Psoas muscle (tissue), 8 donors: Measurements from ENCODE around the gene KIF16B. TPM values are rescaled to one million over a fixed set of nuclear protein-coding genes. Genes with fewer than 3 reads are reported as not detected.
A peak's percentile ranks its signal among the peaks of the same experiment; 100 is the strongest.

ENCODE experiments used
- ATAC-seq, 4 donors: fragments of 200-7000 bp; cut with Tn5 transposase; one replicate each; pipeline ENCODE4 v1.9.1; 2020; ENCODE audit warnings: moderate library complexity in 3 of 4, mild to moderate bottlenecking in 2 of 4
- DNase-seq, 2 donors: peaks; one replicate each; pipeline ENCODE4 v3.0.0-alpha.2; 2020
- H3K27ac ChIP-seq: fragments of 200-600 bp; one replicate; pipeline ENCODE4 v1.8.0; 2022
- H3K27me3 ChIP-seq, 3 donors: fragments of 200-600 bp in 1 of 3; one replicate each; pipeline versions ENCODE4 v1.6.1 to v1.8.0; 2013 to 2022; ENCODE audit warnings: low read length in 2 of 3, mild to moderate bottlenecking in 2 of 3, moderate library complexity in 1 of 3; ENCODE audit not compliant: insufficient read depth in 3 of 3
- H3K36me3 ChIP-seq, 2 donors: fragments of 200-600 bp in 1 of 2; one replicate each; pipeline versions ENCODE4 v1.6.1 to v1.8.0; 2013 to 2022; ENCODE audit warnings: low read depth in 1 of 2, mild to moderate bottlenecking in 1 of 2, moderate library complexity in 1 of 2; ENCODE audit not compliant: insufficient read depth in 1 of 2
- H3K4me1 ChIP-seq: fragments of 200-600 bp; one replicate; pipeline ENCODE4 v1.8.0; 2022
- H3K4me3 ChIP-seq: fragments of 200-600 bp; one replicate; pipeline ENCODE4 v1.8.0; 2022; ENCODE audit warnings: mild to moderate bottlenecking
- H3K9me3 ChIP-seq: fragments of 200-600 bp; one replicate; pipeline ENCODE4 v1.8.0; 2022
- CTCF ChIP-seq: fragments of 200-600 bp; IDR thresholded peaks from one replicate; pipeline ENCODE4 v1.8.0; 2022; ENCODE audit warnings: antibody characterized with exemption
- WGBS, 3 donors: extraction: QIAGEN DNeasy Blood & Tissue Kit; methylation state at CpG; one replicate each; pipeline versions ENCODE4 v1.1.6 to v1.1.7; 2013; 5-methylcytosine and 5-hydroxymethylcytosine counted together
- intact Hi-C, 2 donors: fragments of 100-400 bp; cut with DNase I; formaldehyde crosslinking; loops; one replicate each; pipeline versions ENCODE4 v1.11.0 to v1.14.2; 2022
- polyA plus RNA-seq, 3 donors: library from polyadenylated mRNA; stranded (reverse); fragments of 200-250 nt; gene quantifications; one replicate each; pipeline ENCODE4 v1.2.3, GENCODE V29; 2013
- total RNA-seq, 4 donors: library from RNA; stranded (reverse); fragmentation: NEBNext Ultra II Directional in 2 of 4; extraction: Animal tissue kit (Norgen Biotek cat#: 25700) in 2 of 4; gene quantifications; one replicate each; pipeline versions ENCODE4 v1.2.1 to v1.2.4, GENCODE V29; 2021 to 2023
- donor health status: healthy with polysubstance abuse.
- donor health status: DM: no; HTN: no; CAD: no; lungs with moderate emphysema.
- donor health status: Bipolar disorder and iron deficiency.
- donor health status: healthy.
- donor health status: DM: yes; HTN: yes; CAD: no.
- donor health status: DM: no; HTN: no; CAD: no.
- donor health status: DM: no; HTN: no; CAD: no.
- donor health status: DM: yes; HTN: yes; CAD: no.

KIF16B gene
- total and polyA plus RNA-seq, 7 donors: 18.1 to 30.6 (median 24.1) TPM

GRCh38 chr20:16434062-16434664, 139.1 kb downstream of the KIF16B start:
- peaks cover 0 to 9% of the 10 kb centered on the region in 2 donors for H3K36me3 ChIP-seq
- TF ChIP-seq CTCF: peak; percentile 48
- no peak overlapping the region for H3K4me3 ChIP-seq
- no peaks in the 10 kb centered on the region for H3K9me3 ChIP-seq
- no peak overlapping the region for H3K27ac ChIP-seq
- 67 to 76% (median 69%) methylated on average over 10 of the region's 10 CpGs for WGBS, 3 donors
- intact Hi-C loops: no loop called here
- DNase-seq (peak; percentile 24 to 59), ATAC-seq (peak in 2 of 4 donors; percentile 49 to 52)
- H3K27me3 ChIP-seq: no peaks in the 10 kb centered on the region
- H3K4me1 ChIP-seq: peaks cover 13% of the 10 kb centered on the region

- H3K9me3 ChIP-seq: no peaks in the 10 kb centered on the region
- no peak for TF ChIP-seq CTCF
- DNase-seq (no peak), ATAC-seq (no peak)
- H3K36me3 ChIP-seq: peaks cover 0 to 13% of the 10 kb centered on the region in 2 donors
- intact Hi-C loops: no loop called here
- WGBS, 3 donors: 62 to 75% (median 71%) methylated on average over 2 of the region's 2 CpGs
- no peak overlapping the region for H3K4me3 ChIP-seq
- peaks cover 6% of the 10 kb centered on the region for H3K4me1 ChIP-seq
- H3K27me3 ChIP-seq: no peaks in the 10 kb centered on the region
- H3K27ac ChIP-seq: no peak overlapping the region
Observed at GRCh38 chr20:16433293-16433580, 140.0 kb downstream of the KIF16B start.

GRCh38 chr20:16432466-16433292, 140.6 kb downstream of the KIF16B start:
- no peak for TF ChIP-seq CTCF
- 82 to 89% (median 86%) methylated on average over 8 of the region's 8 CpGs for WGBS, 3 donors
- no peak overlapping the region for H3K4me3 ChIP-seq
- no peak for DNase-seq
- H3K4me1 ChIP-seq: peaks cover 2% of the 10 kb centered on the region
- no peaks in the 10 kb centered on the region for H3K9me3 ChIP-seq
- ATAC-seq: no peak
- H3K27me3 ChIP-seq: no peaks in the 10 kb centered on the region
- H3K36me3 ChIP-seq: peaks cover under 1 to 13% of the 10 kb centered on the region in 2 donors
- no peak overlapping the region for H3K27ac ChIP-seq
- intact Hi-C loops: no loop called here

- DNase-seq (no peak), ATAC-seq (peak in 2 of 4 donors; percentile 69 to 78)
- H3K4me1 ChIP-seq: no peaks in the 10 kb centered on the region
- no peaks in the 10 kb centered on the region for H3K27me3 ChIP-seq
- H3K27ac ChIP-seq: no peak overlapping the region
- TF ChIP-seq CTCF: no peak
- intact Hi-C loops: no loop called here
- peaks cover 8 to 36% of the 10 kb centered on the region in 2 donors for H3K36me3 ChIP-seq
- no peak overlapping the region for H3K4me3 ChIP-seq
- H3K9me3 ChIP-seq: peaks cover 2% of the 10 kb centered on the region
- whole genome bisulfite sequencing, 3 donors: 90 to 100% (median 99%) methylated on average over 1 of the region's 1 CpG
Observed at GRCh38 chr20:16428112-16428511, 145.1 kb downstream of the KIF16B start.
